Gastroesophageal sphincter (tissue), 4 donors: Measurements from ENCODE around the gene STK32C. TPM values are rescaled to one million over a fixed set of nuclear protein-coding genes. Genes with fewer than 3 reads are reported as not detected.
A peak's percentile ranks its signal among the peaks of the same experiment; 100 is the strongest.
"Not testable (repeated sequence)": the region's sequence is repeated elsewhere in the genome, so short reads cannot be mapped to it uniquely, and the experiment has no call there.

Source experiments
- ATAC-seq: fragments of 150-250 bp; one replicate; pipeline ENCODE4 v1.9.1; 2016; ENCODE audit warnings: mild to moderate bottlenecking, moderate library complexity
- H3K27ac ChIP-seq, 4 donors: fragments of 200-600 bp; sonication (generic) in 3 of 4; 1 replicate in 3 of 4; 2 replicates in 1 of 4; pipeline ENCODE4 v1.5.1; 2016 to 2019
- H3K27me3 ChIP-seq: fragments of 200-600 bp; sonication (generic); one replicate; pipeline ENCODE4 v1.5.1; 2019
- H3K36me3 ChIP-seq, 2 donors: fragments of 200-600 bp; sonication (generic); one replicate each; pipeline ENCODE4 v1.5.1; 2019; ENCODE audit warnings: control low read depth in 1 of 2
- H3K4me1 ChIP-seq, 3 donors: fragments of 200-600 bp; sonication (generic); 1 replicate in 2 of 3; 2 replicates in 1 of 3; pipeline ENCODE4 v1.5.1; 2016 to 2019; ENCODE audit warnings: control low read depth in 2 of 3
- H3K4me3 ChIP-seq, 2 donors: fragments of 200-600 bp; sonication (generic); one replicate each; pipeline ENCODE4 v1.5.1; 2019; ENCODE audit warnings: mild to moderate bottlenecking in 1 of 2, moderate library complexity in 1 of 2
- H3K9me3 ChIP-seq, 3 donors: fragments of 200-600 bp; sonication (generic); one replicate each; pipeline ENCODE4 v1.5.1; 2017 to 2019; ENCODE audit warnings: control low read depth in 2 of 3
- CTCF ChIP-seq, 4 experiments: fragments of 200-600 bp in 2 of 4; fragments of 450-650 bp in 2 of 4; sonication (generic) in 1 of 4; IDR thresholded peaks; one replicate each; pipeline ENCODE4 v1.5.1; 2017 to 2019; ENCODE audit warnings: antibody characterized with exemption in 4 of 4, mild to moderate bottlenecking in 2 of 4, moderate library complexity in 2 of 4
- EP300 ChIP-seq: sonication (generic); formaldehyde crosslinking; IDR thresholded peaks from one replicate; pipeline ENCODE4 v1.6.1; 2017; ENCODE audit warnings: antibody characterized with exemption, mild to moderate bottlenecking
- POLR2A ChIP-seq, 2 donors: fragments of 450-650 bp; IDR thresholded peaks; one replicate each; pipeline ENCODE4 v1.6.1; 2017; ENCODE audit warnings: antibody characterized with exemption in 2 of 2, mild to moderate bottlenecking in 2 of 2, moderate library complexity in 1 of 2
- POLR2AphosphoS5 ChIP-seq: sonication (generic); formaldehyde crosslinking; IDR thresholded peaks from one replicate; pipeline ENCODE4 v1.6.1; 2017; ENCODE audit warnings: antibody characterized with exemption
- WGBS, 2 donors: methylation state at CpG; one replicate each; pipeline ENCODE4 v1.1.5; 2018; ENCODE audit warnings: low coverage in 1 of 2; 5-methylcytosine and 5-hydroxymethylcytosine counted together
- total RNA-seq, 4 donors: library from RNA; depleted of rRNA; stranded (reverse); fragments of >200 nt; gene quantifications; one replicate each; pipeline ENCODE4 v1.1.0, GENCODE V29; 2016

Gene STK32C
- total RNA-seq, 4 donors from 2014 or later, result 3.8 to 13.0 (median 5.1) TPM

- no peak overlapping the region for H3K4me3 ChIP-seq
- no peak for TF ChIP-seq EP300
- TF ChIP-seq POLR2AphosphoS5, result no peak
- TF ChIP-seq CTCF (IDR thresholded peaks at IDR 0.05), result no peak
- no peak for TF ChIP-seq POLR2A (IDR thresholded peaks at IDR 0.05)
- H3K27me3 ChIP-seq, result no peaks in the 10 kb centered on the region
- 73 to 90% methylated on average over 3 to 4 of the region's 32 CpGs for WGBS, 2 donors
- H3K27ac ChIP-seq, result no peak overlapping the region
- no peak for ATAC-seq
- H3K4me1 ChIP-seq, result no peaks in the 10 kb centered on the region
- H3K36me3 ChIP-seq, result peaks cover 0 to 36% of the 10 kb centered on the region in 2 donors
- no peaks in the 10 kb centered on the region for H3K9me3 ChIP-seq
Observed at GRCh38 chr10:132354356-132355094, 46.8 kb upstream of the STK32C start.

GRCh38 chr10:132353456-132354355 lies 46.0 kb upstream of the STK32C start:
- WGBS, 2 donors, result 80 to 92% methylated on average over 1 to 4 of the region's 20 CpGs
- ATAC-seq, result no peak
- H3K36me3 ChIP-seq, result peaks cover 0 to 44% of the 10 kb centered on the region in 2 donors

GRCh38 chr10:132352462-132353308 lies 44.9 kb upstream of the STK32C start:
- H3K27ac ChIP-seq, H3K9me3 ChIP-seq, H3K4me1 ChIP-seq, H3K27me3 ChIP-seq, H3K4me3 ChIP-seq: not testable (repeated sequence)
- peak in 3 of 4 experiments; percentile 68 to 91 (median 75) for TF ChIP-seq CTCF (IDR thresholded peaks at IDR 0.05)
- H3K36me3 ChIP-seq, result peaks cover 0 to 55% of the 10 kb centered on the region in 2 donors
- ATAC-seq, result peak; percentile 63
- WGBS, 2 donors, result 2 to 27% methylated on average over 7 to 10 of the region's 44 CpGs

More at GRCh38 chr10:132353456-132354355, 46.0 kb upstream of the STK32C start:
- no peak for TF ChIP-seq CTCF (IDR thresholded peaks at IDR 0.05)
- Histone ChIP-seq H3K27ac (no peak overlapping the region), H3K9me3 (no peaks in the 10 kb centered on the region), H3K27me3 (no peaks in the 10 kb centered on the region), H3K4me3 (no peak overlapping the region), H3K4me1 (no peaks in the 10 kb centered on the region)

- Histone ChIP-seq H3K4me1 (no peaks in the 10 kb centered on the region), H3K9me3 (no peaks in the 10 kb centered on the region)
- WGBS, 2 donors, result 72 to 100% methylated on average over 1 to 5 of the region's 25 CpGs
Observed at GRCh38 chr10:132351611-132352010, 43.9 kb upstream of the STK32C start.

More at GRCh38 chr10:132351611-132352010, 43.9 kb upstream of the STK32C start:
- ATAC-seq, result no peak
- Histone ChIP-seq H3K36me3 (peaks cover 0 to 61% of the 10 kb centered on the region in 2 donors), H3K27ac (no peak overlapping the region), H3K4me3 (no peak overlapping the region), H3K27me3 (no peaks in the 10 kb centered on the region)
- no peak for TF ChIP-seq POLR2AphosphoS5
- no peak for TF ChIP-seq CTCF (IDR thresholded peaks at IDR 0.05)
- no peak for TF ChIP-seq POLR2A (IDR thresholded peaks at IDR 0.05)
- no peak for TF ChIP-seq EP300
